Spleen (tissue), 11 donors: Measurements from ENCODE around the gene PCNP. TPM values are rescaled to one million over a fixed set of nuclear protein-coding genes. Genes with fewer than 3 reads are reported as not detected.

Source experiments
- DNase-seq: peaks from one replicate; pipeline ENCODE4 v3.0.0-alpha.2; 2020
- H3K27ac ChIP-seq, 8 donors: fragments of 200-600 bp; sonication (generic) in 7 of 8; 1 replicate in 4 of 8; 2 replicates in 4 of 8; pipeline versions ENCODE4 v1.5.0 to v1.8.0; 2016 to 2021; ENCODE audit warnings: inconsistent platforms in 4 of 8, mild to moderate bottlenecking in 4 of 8, moderate library complexity in 1 of 8
- H3K27me3 ChIP-seq, 7 donors: fragments of 200-600 bp; sonication (generic) in 6 of 7; replicated peaks in 1 of 7; 1 replicate in 4 of 7; 2 replicates in 3 of 7; pipeline versions ENCODE4 v1.5.0 to v1.8.0; 2016 to 2021; ENCODE audit warnings: inconsistent platforms in 3 of 7, mild to moderate bottlenecking in 1 of 7
- H3K36me3 ChIP-seq, 6 donors: fragments of 200-600 bp; sonication (generic) in 5 of 6; 1 replicate in 4 of 6; 2 replicates in 2 of 6; pipeline versions ENCODE4 v1.5.0 to v1.8.0; 2016 to 2021; ENCODE audit warnings: inconsistent platforms in 2 of 6
- H3K4me1 ChIP-seq, 6 donors: fragments of 200-600 bp; sonication (generic) in 5 of 6; 1 replicate in 3 of 6; 2 replicates in 3 of 6; pipeline versions ENCODE4 v1.5.0 to v1.8.0; 2016 to 2021; ENCODE audit warnings: inconsistent platforms in 3 of 6
- H3K4me3 ChIP-seq, 8 donors: fragments of 200-600 bp; sonication (generic) in 7 of 8; 1 replicate in 4 of 8; 2 replicates in 4 of 8; pipeline versions ENCODE4 v1.5.0 to v1.8.0; 2016 to 2021; ENCODE audit warnings: inconsistent platforms in 4 of 8, mild to moderate bottlenecking in 4 of 8, moderate library complexity in 2 of 8
- H3K9me3 ChIP-seq, 8 donors: fragments of 200-600 bp; sonication (generic) in 7 of 8; 1 replicate in 4 of 8; 2 replicates in 4 of 8; pipeline versions ENCODE4 v1.5.0 to v1.8.0; 2016 to 2021; ENCODE audit warnings: inconsistent platforms in 4 of 8
- POLR2A ChIP-seq, 3 donors: fragments of 450-650 bp; IDR thresholded peaks; one replicate each; pipeline ENCODE4 v1.5.1; 2017; ENCODE audit warnings: antibody characterized with exemption in 3 of 3, mild to moderate bottlenecking in 1 of 3
- POLR2AphosphoS5 ChIP-seq, 3 donors: sonication (generic); formaldehyde crosslinking; IDR thresholded peaks; one replicate each; pipeline ENCODE4 v1.5.1; 2017; ENCODE audit warnings: antibody characterized with exemption in 3 of 3
- WGBS, 5 donors: extraction: QIAGEN DNeasy Blood & Tissue Kit in 3 of 5; methylation state at CpG; one replicate each; pipeline versions ENCODE4 v1.1.5 to v1.1.7; 2013 to 2018; 5-methylcytosine and 5-hydroxymethylcytosine counted together
- intact Hi-C: fragments of 100-400 bp; cut with DNase I; formaldehyde crosslinking; loops from one replicate; pipeline ENCODE4 v1.15.0; 2023; ENCODE audit warnings: low total_unique reads
- polyA plus RNA-seq, 3 donors: library from polyadenylated mRNA; stranded (reverse); fragments of 200-250 nt; gene quantifications; one replicate each; pipeline ENCODE4 v1.2.1, GENCODE V29; 2013
- total RNA-seq, 7 donors: library from RNA; depleted of rRNA in 3 of 7; stranded (reverse); fragments of >200 nt in 3 of 7; fragmentation: NEBNext Ultra II Directional in 4 of 7; extraction: Animal tissue kit (Norgen Biotek cat#: 25700) in 4 of 7; gene quantifications; one replicate each; pipeline versions ENCODE4 v1.1.0 to v1.2.1, GENCODE V29; 2016 to 2021
- TF ChIP-seq, protein P1 (sequence below), 11 experiments: fragments of 200-600 bp in 7 of 11; fragments of 450-650 bp in 4 of 11; sonication (generic) in 4 of 11; IDR thresholded peaks in 8 of 11; conservative IDR thresholded peaks in 3 of 11; 1 replicate in 7 of 11; 2 replicates in 4 of 11; pipeline versions ENCODE4 v1.4.0 to v1.8.0; 2016 to 2021; ENCODE audit warnings: antibody characterized with exemption in 11 of 11, inconsistent platforms in 4 of 11, mild to moderate bottlenecking in 1 of 11
- donor health status: healthy with polysubstance abuse.
- donor health status: DM: no; HTN: no; CAD: no; lungs with moderate emphysema.
- donor health status: DM: no; HTN: no; CAD: no.
- donor health status: Bipolar disorder and iron deficiency.
- donor health status: healthy.
- donor health status: DM: no; HTN: no; CAD: no.
- donor health status: DM: yes; HTN: yes; CAD: no.

PCNP gene
- total and polyA plus RNA-seq, 10 donors, result 71.1 to 122 (median 107) TPM

GRCh38 chr3:101619734-101620133 is 45.8 kb downstream of the PCNP start:
- no peak for DNase-seq
- intact Hi-C loops, result no loop called here
- Histone ChIP-seq H3K9me3 (peaks cover 0 to 10% (median 7%) of the 10 kb centered on the region in 8 donors), H3K27me3 (no peaks in the 10 kb centered on the region), H3K4me1 (no peaks in the 10 kb centered on the region), H3K27ac (no peak overlapping the region), H3K36me3 (no peaks in the 10 kb centered on the region), H3K4me3 (no peak overlapping the region)
- WGBS, 5 donors, result 86 to 95% (median 90%) methylated on average over 3 of the region's 3 CpGs
- TF ChIP-seq, protein P1, sequence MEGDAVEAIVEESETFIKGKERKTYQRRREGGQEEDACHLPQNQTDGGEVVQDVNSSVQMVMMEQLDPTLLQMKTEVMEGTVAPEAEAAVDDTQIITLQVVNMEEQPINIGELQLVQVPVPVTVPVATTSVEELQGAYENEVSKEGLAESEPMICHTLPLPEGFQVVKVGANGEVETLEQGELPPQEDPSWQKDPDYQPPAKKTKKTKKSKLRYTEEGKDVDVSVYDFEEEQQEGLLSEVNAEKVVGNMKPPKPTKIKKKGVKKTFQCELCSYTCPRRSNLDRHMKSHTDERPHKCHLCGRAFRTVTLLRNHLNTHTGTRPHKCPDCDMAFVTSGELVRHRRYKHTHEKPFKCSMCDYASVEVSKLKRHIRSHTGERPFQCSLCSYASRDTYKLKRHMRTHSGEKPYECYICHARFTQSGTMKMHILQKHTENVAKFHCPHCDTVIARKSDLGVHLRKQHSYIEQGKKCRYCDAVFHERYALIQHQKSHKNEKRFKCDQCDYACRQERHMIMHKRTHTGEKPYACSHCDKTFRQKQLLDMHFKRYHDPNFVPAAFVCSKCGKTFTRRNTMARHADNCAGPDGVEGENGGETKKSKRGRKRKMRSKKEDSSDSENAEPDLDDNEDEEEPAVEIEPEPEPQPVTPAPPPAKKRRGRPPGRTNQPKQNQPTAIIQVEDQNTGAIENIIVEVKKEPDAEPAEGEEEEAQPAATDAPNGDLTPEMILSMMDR (IDR thresholded peaks at IDR 0.05 in 8 of 11, conservative IDR thresholded peaks at IDR 0.05 in 3 of 11), result no peak
- TF ChIP-seq POLR2A (IDR thresholded peaks at IDR 0.05) (no peak), POLR2AphosphoS5 (IDR thresholded peaks at IDR 0.05) (no peak)

- intact Hi-C loops, result no loop called here
- no peak for DNase-seq
These were observed 49.7 kb downstream of the PCNP start for GRCh38 chr3:101623656-101624055.

GRCh38 chr3:101624857-101625256 is 50.9 kb downstream of the PCNP start:
- no peak overlapping the region for H3K4me3 ChIP-seq
- TF ChIP-seq POLR2A (IDR thresholded peaks at IDR 0.05), result no peak
- TF ChIP-seq POLR2AphosphoS5 (IDR thresholded peaks at IDR 0.05), result no peak
- TF ChIP-seq, protein P1 (IDR thresholded peaks at IDR 0.05 in 8 of 11, conservative IDR thresholded peaks at IDR 0.05 in 3 of 11), result no peak
- 83 to 97% (median 91%) methylated on average over 2 of the region's 2 CpGs for WGBS, 5 donors

More at GRCh38 chr3:101623656-101624055, 49.7 kb downstream of the PCNP start:
- TF ChIP-seq POLR2AphosphoS5 (IDR thresholded peaks at IDR 0.05) (no peak), POLR2A (IDR thresholded peaks at IDR 0.05) (no peak)
- TF ChIP-seq, protein P1 (IDR thresholded peaks at IDR 0.05 in 8 of 11, conservative IDR thresholded peaks at IDR 0.05 in 3 of 11), result no peak
- no peaks in the 10 kb centered on the region for H3K36me3 ChIP-seq
- H3K4me3 ChIP-seq, result no peak overlapping the region
- no peaks in the 10 kb centered on the region for H3K27me3 ChIP-seq
- H3K9me3 ChIP-seq, result peaks cover 0 to 14% (median 9%) of the 10 kb centered on the region in 8 donors
- H3K27ac ChIP-seq, result no peak overlapping the region
- H3K4me1 ChIP-seq, result no peaks in the 10 kb centered on the region
- WGBS, 5 donors, result 91 to 100% (median 95%) methylated on average over 1 of the region's 1 CpG

DNA sequence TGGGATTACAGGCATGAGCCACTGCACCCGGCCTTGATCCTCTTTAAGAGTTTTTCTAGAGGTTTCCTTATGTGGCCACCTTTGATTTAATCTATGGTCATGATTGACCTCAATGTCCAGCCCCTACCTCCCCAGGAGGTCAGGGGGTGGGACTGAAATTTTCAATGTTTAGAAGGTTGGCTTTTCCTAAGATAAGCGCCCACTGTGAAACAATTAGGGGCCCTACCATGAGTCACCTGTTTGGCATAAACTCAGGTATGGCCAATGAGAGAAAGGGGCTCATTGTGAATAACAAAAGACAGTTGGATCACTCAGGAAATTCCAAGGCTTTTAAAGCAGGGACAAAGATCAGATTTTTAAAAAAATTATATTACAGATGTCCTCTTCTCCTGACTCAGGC is 51.9 kb downstream of the PCNP start:
- no peak overlapping the region for H3K4me3 ChIP-seq
- DNase-seq, result no peak
- no peak for TF ChIP-seq POLR2A (IDR thresholded peaks at IDR 0.05)
- TF ChIP-seq, protein P1 (IDR thresholded peaks at IDR 0.05 in 8 of 11, conservative IDR thresholded peaks at IDR 0.05 in 3 of 11), result no peak
- TF ChIP-seq POLR2AphosphoS5 (IDR thresholded peaks at IDR 0.05), result no peak
- WGBS, 5 donors, result 88 to 97% (median 93%) methylated on average over 2 of the region's 2 CpGs
- H3K27me3 ChIP-seq, result no peaks in the 10 kb centered on the region
- no peaks in the 10 kb centered on the region for H3K36me3 ChIP-seq
- H3K27ac ChIP-seq, result no peak overlapping the region
- H3K4me1 ChIP-seq, result no peaks in the 10 kb centered on the region
- intact Hi-C loops, result no loop called here
- peaks cover 0 to 7% (median 2%) of the 10 kb centered on the region in 8 donors for H3K9me3 ChIP-seq

More at GRCh38 chr3:101624857-101625256, 50.9 kb downstream of the PCNP start:
- H3K36me3 ChIP-seq, result no peaks in the 10 kb centered on the region
- peak; percentile 59 for DNase-seq
- H3K4me1 ChIP-seq, result no peaks in the 10 kb centered on the region
- H3K9me3 ChIP-seq, result peaks cover 0 to 8% (median 4%) of the 10 kb centered on the region in 8 donors
- intact Hi-C loops, result no loop called here
- no peak overlapping the region for H3K27ac ChIP-seq
- no peaks in the 10 kb centered on the region for H3K27me3 ChIP-seq
